ENCODE data around the gene C5orf34. TPM values are rescaled to one million over a fixed set of nuclear protein-coding genes. Genes with fewer than 3 reads are reported as not detected.

Gene C5orf34
- total and polyA plus RNA-seq, 3 experiments from 2014 or later = 0.91 to 9.0 (median 7.4) TPM

DNA sequence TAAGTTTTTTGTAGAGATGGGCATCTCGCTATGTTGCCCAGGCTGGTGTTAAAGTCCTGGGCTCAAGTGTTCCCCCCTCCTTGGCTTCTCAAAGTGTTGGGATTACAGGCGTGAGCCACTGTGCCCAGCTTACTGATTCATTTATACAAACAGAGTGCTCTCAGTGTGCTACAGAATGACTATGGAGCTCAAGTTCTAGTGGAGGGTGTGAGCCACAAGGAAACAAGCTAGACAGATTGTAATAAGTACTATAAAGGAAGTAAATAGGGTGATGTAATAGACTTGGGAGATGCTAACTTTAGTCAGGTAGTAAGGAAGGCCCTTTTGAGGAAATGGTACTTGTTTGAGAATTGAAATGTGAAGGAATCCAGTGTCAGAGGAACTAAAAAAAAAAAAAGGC lies 29.5 kb downstream of the C5orf34 start:
- H3K9me3 ChIP-seq (ENCODE audit: low read length) = no peaks in the 10 kb centered on the region
- no peaks in the 10 kb centered on the region for H3K9me3 Mint-ChIP-seq
- peaks cover 0 to 18% (median 4%) of the 10 kb centered on the region in 3 donors for H3K36me3 Mint-ChIP-seq
- no peaks in the 10 kb centered on the region for H3K27me3 ChIP-seq (ENCODE audit: insufficient read depth, low read length, poor library complexity, severe bottlenecking)
- POLR2A ChIA-PET = interaction anchor here (0.6 to 3.2 kb wide), 4 partner anchors 28 to 419 kb away, joined by 3 to 49 read pairs (median 24); partner anchors contain the start of genes HMGCS1 and PAIP1
- no peak overlapping the region for H3K4me3 ChIP-seq (ENCODE audit: low read length)
- no peaks in the 10 kb centered on the region for H3K36me3 ChIP-seq (ENCODE audit: insufficient read depth, low read length)
- peak overlapping the region; percentile 83 to 100 (median 96) for H3K27ac Mint-ChIP-seq
- CTCF ChIA-PET = interaction anchor here (0.9 to 2.8 kb wide), 10 partner anchors 9 to 364 kb away, joined by 3 to 33 read pairs (median 8); partner anchors contain the start of genes C5orf34, HMGCS1, NNT and ZNF131
- H3K4me3 Mint-ChIP-seq = peak overlapping the region in 3 of 7 donors; percentile 28 to 99 (median 60)
- peaks cover 29 to 43% (median 41%) of the 10 kb centered on the region in 3 donors for H3K4me1 Mint-ChIP-seq
- H3K4me1 ChIP-seq (ENCODE audit: insufficient read depth, low read length) = peaks cover 32% of the 10 kb centered on the region
- H3K27ac ChIP-seq (ENCODE audit: low read depth, low read length) = no peak overlapping the region
- no peak for DNase-seq
- no peaks in the 10 kb centered on the region for H3K27me3 Mint-ChIP-seq

DNA sequence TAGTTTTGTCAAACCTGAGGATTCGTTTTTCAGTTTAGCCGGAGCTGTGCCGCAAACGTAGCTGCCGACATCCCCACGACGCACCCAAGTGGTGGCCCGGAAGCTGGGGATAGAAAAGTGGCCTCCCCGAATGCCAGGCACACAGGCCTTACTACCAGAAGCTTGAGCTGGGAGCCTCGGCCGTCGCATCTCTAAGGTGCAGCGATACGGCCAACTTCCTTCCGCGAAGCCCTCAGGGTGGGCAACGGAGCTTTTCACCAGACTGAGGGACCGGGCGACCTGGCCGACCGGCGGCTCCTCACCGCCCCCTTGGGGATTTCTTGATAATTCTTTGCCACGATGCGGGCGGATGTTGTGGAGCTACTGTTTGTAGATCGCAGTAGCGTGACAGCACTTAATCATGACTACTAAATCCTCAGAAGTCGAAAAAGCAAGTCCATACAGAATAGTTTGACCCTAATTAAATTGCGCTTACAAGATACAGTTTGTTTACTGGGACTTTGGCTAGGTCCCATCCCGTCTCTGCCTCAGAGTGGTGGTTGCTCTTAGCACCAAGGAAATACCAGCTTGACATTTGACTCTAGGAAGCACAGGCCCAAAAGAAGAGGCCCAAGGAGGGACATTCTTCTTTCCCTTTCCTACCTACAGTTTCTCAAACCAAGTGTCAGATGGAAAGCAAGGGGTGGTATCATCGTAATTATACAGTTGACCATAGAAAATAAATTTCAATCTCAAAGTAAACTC lies 30.7 kb downstream of the C5orf34 start:
- Mint-ChIP-seq H3K4me1 (peaks cover 31 to 53% (median 50%) of the 10 kb centered on the region in 3 donors), H3K9me3 (no peaks in the 10 kb centered on the region), H3K36me3 (peaks cover 0 to 14% (median 0%) of the 10 kb centered on the region in 3 donors), H3K4me3 (peak overlapping the region; percentile 94 to 99 (median 98)), H3K27me3 (no peaks in the 10 kb centered on the region), H3K27ac (peak overlapping the region; percentile 99 to 100 (median 100))
- POLR2A ChIA-PET = interaction anchor here (0.6 to 3.2 kb wide), 33 partner anchors 15 to 1615 kb away, joined by 3 to 49 read pairs (median 6); partner anchors contain the start of genes C5orf34, HMGCS1, MRPS30 and NIM1K
- CTCF ChIA-PET = interaction anchor here (0.6 to 2.8 kb wide), 51 partner anchors 8 to 1580 kb away, joined by 3 to 33 read pairs (median 4); partner anchors contain the start of genes C5orf34, HMGCS1, NNT and RIMOC1
- Histone ChIP-seq H3K4me1 (ENCODE audit: insufficient read depth, low read length) (peaks cover 32% of the 10 kb centered on the region), H3K36me3 (ENCODE audit: insufficient read depth, low read length) (no peaks in the 10 kb centered on the region), H3K9me3 (ENCODE audit: low read length) (no peaks in the 10 kb centered on the region), H3K27me3 (ENCODE audit: insufficient read depth, low read length, poor library complexity, severe bottlenecking) (no peaks in the 10 kb centered on the region), H3K27ac (ENCODE audit: low read depth, low read length) (peak overlapping the region; percentile 96), H3K4me3 (ENCODE audit: low read length) (peak overlapping the region; percentile 61)
- DNase-seq = peak; percentile 70 to 91 (median 83)

DNA sequence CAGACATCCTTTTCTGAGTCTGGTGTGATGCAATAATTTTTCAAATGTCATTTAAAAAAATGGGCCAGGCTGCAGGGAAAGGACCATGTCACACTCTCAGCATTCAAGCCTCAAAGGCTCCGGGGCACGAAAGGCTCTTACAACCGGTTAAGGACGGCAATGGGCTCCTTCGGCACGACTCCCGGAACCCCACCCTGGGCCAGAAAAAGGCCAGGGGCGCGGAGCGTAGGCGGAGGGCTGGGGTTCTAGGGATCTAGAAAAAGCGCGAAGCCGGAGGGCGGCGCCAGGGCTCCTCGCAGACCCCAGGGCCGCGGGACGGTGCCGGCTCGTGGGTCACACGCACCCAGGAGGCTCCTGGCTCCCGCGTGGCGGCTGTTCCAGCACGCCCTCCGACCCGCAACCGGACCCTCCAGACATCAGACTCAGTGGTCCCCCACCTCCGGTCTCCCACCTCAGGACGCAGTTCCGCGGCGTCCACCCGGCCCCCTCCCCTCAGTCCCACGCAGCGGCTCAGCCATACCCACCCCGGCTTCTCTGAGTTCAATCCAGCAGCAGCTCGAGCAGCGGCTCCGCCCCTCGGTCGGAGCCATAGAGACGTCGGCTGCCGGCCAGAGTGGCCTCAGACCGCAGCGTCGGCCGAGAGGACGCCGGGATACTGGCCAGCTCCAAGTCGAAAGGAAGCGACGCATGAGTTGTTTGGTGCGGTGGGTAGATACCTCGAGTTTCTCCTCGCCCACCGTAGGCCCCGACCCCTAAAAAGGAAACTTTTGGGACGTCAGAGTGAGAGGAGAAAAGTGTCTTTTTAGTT lies 31.4 kb downstream of the C5orf34 start, which contains the start of gene TMEM267:
TSS of gene TMEM267 (minus strand) at position 568 of the 808 bp plus-strand sequence. CDS start 29,896 bp downstream, outside the sequence.
- no peaks in the 10 kb centered on the region for H3K9me3 ChIP-seq (ENCODE audit: low read length)
- DNase-seq = peak; percentile 64 to 90 (median 73)
- ChIA-PET CTCF (interaction anchor here (0.7 to 2.8 kb wide), 48 partner anchors 9 to 1579 kb away, joined by 3 to 33 read pairs (median 4); partner anchors contain the start of genes C5orf34, HMGCS1, NNT and RIMOC1), POLR2A (interaction anchor here (0.6 to 3.2 kb wide), 33 partner anchors 14 to 1614 kb away, joined by 3 to 49 read pairs (median 6); partner anchors contain the start of genes C5orf34, HMGCS1, MRPS30 and NIM1K)
- Mint-ChIP-seq H3K27me3 (no peaks in the 10 kb centered on the region), H3K36me3 (peaks cover 0 to 10% (median 0%) of the 10 kb centered on the region in 3 donors), H3K4me3 (peak within 1 kb of the TSS; percentile 94 to 99 (median 98)), H3K9me3 (no peaks in the 10 kb centered on the region), H3K27ac (peak within 1 kb of the TSS; percentile 99 to 100 (median 100)), H3K4me1 (peaks cover 31 to 55% (median 50%) of the 10 kb centered on the region in 3 donors)
- H3K27me3 ChIP-seq (ENCODE audit: insufficient read depth, low read length, poor library complexity, severe bottlenecking) = no peaks in the 10 kb centered on the region
- H3K27ac ChIP-seq (ENCODE audit: low read depth, low read length) = peak within 1 kb of the TSS; percentile 96
- peaks cover 32% of the 10 kb centered on the region for H3K4me1 ChIP-seq (ENCODE audit: insufficient read depth, low read length)
- H3K4me3 ChIP-seq (ENCODE audit: low read length) = peak within 1 kb of the TSS; percentile 61
- no peaks in the 10 kb centered on the region for H3K36me3 ChIP-seq (ENCODE audit: insufficient read depth, low read length)

DNA sequence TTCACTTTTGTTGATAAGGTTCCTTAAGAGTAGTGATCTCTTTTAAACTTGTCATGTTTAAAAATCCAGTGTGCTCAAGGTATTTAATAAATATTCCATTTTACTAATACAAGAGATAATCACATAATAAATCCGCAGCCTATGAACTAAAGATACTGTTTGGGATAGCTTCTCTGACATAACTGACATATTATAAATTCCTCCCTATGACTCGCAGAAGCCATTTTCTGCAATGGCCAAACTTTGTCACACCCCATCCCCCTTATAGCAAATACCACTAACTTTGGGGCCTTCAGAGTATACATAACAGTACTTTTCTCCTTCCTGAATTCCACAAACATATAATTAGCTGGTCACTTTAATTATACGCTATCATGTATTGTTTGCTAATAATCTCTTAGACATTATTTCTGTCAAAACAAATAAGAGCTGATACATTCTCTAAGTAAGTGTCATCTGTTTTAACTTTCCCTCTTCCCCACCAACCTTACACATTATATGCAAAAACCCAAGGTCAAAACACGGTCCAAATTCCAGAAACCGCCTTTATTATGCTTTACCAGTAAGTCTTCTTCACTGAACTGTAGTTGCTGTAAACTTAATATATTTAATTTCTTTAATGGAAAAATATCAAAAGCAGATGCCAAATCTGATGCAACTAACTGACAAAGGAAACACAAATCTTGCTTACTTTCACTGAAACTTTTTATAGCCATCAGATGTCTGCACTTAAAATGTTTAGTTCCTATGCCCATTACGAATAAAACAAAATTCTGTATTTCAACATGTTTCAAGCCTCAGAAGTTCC lies 32.3 kb downstream of the C5orf34 start:
- ChIA-PET CTCF (no interaction called here), POLR2A (interaction anchor here (1.9 kb wide), 1 partner anchor 72 kb away, joined by 5 read pairs; no protein-coding TSS in a partner anchor)
- H3K4me1 Mint-ChIP-seq = peaks cover 31 to 60% (median 52%) of the 10 kb centered on the region in 3 donors
- Histone ChIP-seq H3K9me3 (ENCODE audit: low read length) (no peaks in the 10 kb centered on the region), H3K36me3 (ENCODE audit: insufficient read depth, low read length) (no peaks in the 10 kb centered on the region), H3K27me3 (ENCODE audit: insufficient read depth, low read length, poor library complexity, severe bottlenecking) (no peaks in the 10 kb centered on the region), H3K4me1 (ENCODE audit: insufficient read depth, low read length) (peaks cover 32% of the 10 kb centered on the region), H3K4me3 (ENCODE audit: low read length) (peak overlapping the region; percentile 61), H3K27ac (ENCODE audit: low read depth, low read length) (peak overlapping the region; percentile 96)
- H3K4me3 Mint-ChIP-seq = peak overlapping the region; percentile 94 to 99 (median 98)
- no peak for DNase-seq
- peak overlapping the region; percentile 94 to 100 (median 100) for H3K27ac Mint-ChIP-seq
- H3K9me3 Mint-ChIP-seq = no peaks in the 10 kb centered on the region
- peaks cover 0 to 11% (median 0%) of the 10 kb centered on the region in 3 donors for H3K36me3 Mint-ChIP-seq
- H3K27me3 Mint-ChIP-seq = no peaks in the 10 kb centered on the region

DNA sequence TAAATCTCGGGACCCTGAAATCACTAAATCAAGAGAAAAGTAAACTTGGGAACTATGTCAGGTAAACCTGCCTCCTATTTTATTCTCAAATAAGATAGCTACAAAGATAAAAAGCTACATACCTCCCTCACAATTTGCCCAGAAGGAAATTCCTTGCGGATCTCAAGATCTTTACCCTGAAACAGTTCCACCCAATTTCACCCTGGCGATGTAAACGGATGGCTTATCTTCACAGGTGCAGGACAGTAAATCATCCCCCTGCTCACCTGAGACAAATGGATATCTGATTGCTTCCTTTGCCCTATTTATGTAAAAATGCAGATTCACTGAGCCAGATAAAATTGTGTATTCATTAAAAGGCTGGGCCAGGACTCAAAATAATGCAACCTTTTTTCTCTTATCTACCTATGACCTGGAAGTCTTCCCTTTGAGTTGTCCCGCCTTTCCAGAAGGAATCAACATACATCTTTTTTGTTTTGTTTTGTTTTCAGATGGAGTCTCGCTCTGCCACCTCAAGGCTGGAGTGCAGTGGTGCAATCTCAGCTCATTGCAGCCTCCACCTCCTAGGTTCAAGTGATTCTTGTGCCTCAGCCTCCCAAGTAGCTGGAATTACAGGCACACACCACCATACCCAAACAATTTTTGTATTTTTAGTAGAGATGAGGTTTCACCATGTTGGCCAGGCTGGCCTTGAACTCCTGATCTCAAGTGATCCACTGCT lies 45.1 kb downstream of the C5orf34 start:
- Mint-ChIP-seq H3K4me3 (no peak overlapping the region), H3K9me3 (peaks cover 9 to 21% (median 17%) of the 10 kb centered on the region in 5 donors), H3K27me3 (no peaks in the 10 kb centered on the region), H3K36me3 (peaks cover 46 to 61% (median 61%) of the 10 kb centered on the region in 3 donors), H3K4me1 (peaks cover 26 to 49% (median 31%) of the 10 kb centered on the region in 3 donors), H3K27ac (peak overlapping the region in 1 of 8 donors; percentile 11)
- CTCF ChIA-PET = interaction anchor here (1.0 to 1.5 kb wide), 2 partner anchors 14 kb away, joined by 4 read pairs; partner anchors contain the start of gene TMEM267
- POLR2A ChIA-PET = interaction anchor here (0.7 kb wide), 1 partner anchor 14 kb away, joined by 3 read pairs; the partner anchor contains the start of gene TMEM267
- Histone ChIP-seq H3K27ac (ENCODE audit: low read depth, low read length) (no peak overlapping the region), H3K9me3 (ENCODE audit: low read length) (no peaks in the 10 kb centered on the region), H3K4me3 (ENCODE audit: low read length) (no peak overlapping the region), H3K27me3 (ENCODE audit: insufficient read depth, low read length, poor library complexity, severe bottlenecking) (no peaks in the 10 kb centered on the region), H3K4me1 (ENCODE audit: insufficient read depth, low read length) (no peaks in the 10 kb centered on the region), H3K36me3 (ENCODE audit: insufficient read depth, low read length) (no peaks in the 10 kb centered on the region)
- no peak for DNase-seq

DNA sequence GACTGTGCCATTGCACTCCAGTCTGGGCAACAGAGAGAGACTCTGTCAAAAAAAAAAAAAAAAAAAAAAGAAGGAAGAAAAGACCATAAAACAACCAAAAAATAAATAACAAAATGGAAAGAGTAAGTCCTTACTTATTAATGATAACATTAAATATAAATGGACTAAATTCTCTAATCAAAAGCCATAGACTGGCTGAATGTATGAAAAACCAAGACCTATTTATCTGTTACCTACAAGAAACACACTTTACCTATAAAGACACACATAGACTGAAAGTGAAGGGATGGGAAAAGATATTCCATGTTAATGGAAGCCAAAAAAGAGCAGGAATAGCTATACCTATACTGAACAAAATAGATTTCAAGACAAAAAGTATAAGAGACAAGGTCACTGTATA lies 47.8 kb downstream of the C5orf34 start:
- Mint-ChIP-seq H3K4me3 (no peak overlapping the region), H3K27me3 (no peaks in the 10 kb centered on the region), H3K36me3 (peaks cover 34 to 61% (median 45%) of the 10 kb centered on the region in 3 donors), H3K27ac (no peak overlapping the region), H3K9me3 (peaks cover 9 to 21% (median 17%) of the 10 kb centered on the region in 5 donors), H3K4me1 (peaks cover 13 to 40% (median 14%) of the 10 kb centered on the region in 3 donors)
- ChIA-PET POLR2A (no interaction called here), CTCF (interaction anchor here (1.4 kb wide), 1 partner anchor 17 kb away, joined by 4 read pairs; the partner anchor contains the start of gene TMEM267)
- no peak overlapping the region for H3K4me3 ChIP-seq (ENCODE audit: low read length)
- H3K36me3 ChIP-seq (ENCODE audit: insufficient read depth, low read length) = no peaks in the 10 kb centered on the region
- H3K9me3 ChIP-seq (ENCODE audit: low read length) = no peaks in the 10 kb centered on the region
- no peak for DNase-seq
- no peaks in the 10 kb centered on the region for H3K4me1 ChIP-seq (ENCODE audit: insufficient read depth, low read length)
- H3K27ac ChIP-seq (ENCODE audit: low read depth, low read length) = no peak overlapping the region
- no peaks in the 10 kb centered on the region for H3K27me3 ChIP-seq (ENCODE audit: insufficient read depth, low read length, poor library complexity, severe bottlenecking)

All from CD8-positive, alpha-beta memory T cell (primary cell).